GM21515 (cell line): ENCODE data around the gene SLC2A5.

Experiments used
- ATAC-seq: cut with Tn5 transposase; IDR thresholded peaks from one replicate; pipeline ENCODE4 v1.9.1; 2021; ENCODE audit not compliant: unreplicated experiment

The SLC2A5 gene

DNA sequence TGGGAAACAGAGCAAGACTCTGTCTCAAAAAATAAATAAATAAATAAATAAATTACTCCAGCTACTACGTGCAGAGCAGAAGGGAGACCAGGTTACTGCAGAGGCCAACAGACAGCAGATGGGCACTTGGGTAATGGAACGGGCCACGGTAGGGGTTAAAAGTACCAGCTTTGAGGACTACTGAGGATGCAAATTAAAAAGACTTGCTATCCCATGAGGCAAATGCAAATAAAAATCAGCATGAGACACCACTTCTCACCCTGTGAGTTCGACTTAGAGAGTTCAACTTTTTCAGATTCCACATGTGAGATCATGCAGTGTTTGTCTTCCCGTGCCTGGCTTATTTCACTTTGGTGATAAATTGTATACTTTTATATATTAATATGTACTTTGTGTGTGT lies 6.6 kb downstream of the SLC2A5 start:
- no peak for ATAC-seq

DNA sequence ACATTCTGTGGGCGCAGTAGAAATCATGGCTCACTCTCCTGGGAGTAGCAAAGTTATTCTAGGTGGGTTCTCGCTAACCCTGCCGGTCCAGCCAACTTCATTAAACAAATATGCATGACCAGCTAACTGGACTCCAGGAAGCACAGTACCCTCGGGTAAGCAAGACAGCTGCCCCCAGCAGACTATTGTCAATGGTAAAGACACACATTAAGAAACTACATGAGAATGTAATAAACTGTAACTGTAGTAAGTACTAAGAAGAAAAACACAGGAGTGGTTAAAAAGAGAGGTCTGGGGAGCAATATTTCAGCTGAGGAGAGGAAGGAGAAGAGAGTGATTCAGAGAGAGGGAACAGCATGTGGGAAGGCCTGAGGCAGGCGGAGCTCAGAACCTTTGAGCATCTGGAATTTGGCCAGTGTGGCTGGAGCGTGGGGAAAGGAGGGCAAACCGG lies 7.4 kb downstream of the SLC2A5 start:
- no peak for ATAC-seq

DNA sequence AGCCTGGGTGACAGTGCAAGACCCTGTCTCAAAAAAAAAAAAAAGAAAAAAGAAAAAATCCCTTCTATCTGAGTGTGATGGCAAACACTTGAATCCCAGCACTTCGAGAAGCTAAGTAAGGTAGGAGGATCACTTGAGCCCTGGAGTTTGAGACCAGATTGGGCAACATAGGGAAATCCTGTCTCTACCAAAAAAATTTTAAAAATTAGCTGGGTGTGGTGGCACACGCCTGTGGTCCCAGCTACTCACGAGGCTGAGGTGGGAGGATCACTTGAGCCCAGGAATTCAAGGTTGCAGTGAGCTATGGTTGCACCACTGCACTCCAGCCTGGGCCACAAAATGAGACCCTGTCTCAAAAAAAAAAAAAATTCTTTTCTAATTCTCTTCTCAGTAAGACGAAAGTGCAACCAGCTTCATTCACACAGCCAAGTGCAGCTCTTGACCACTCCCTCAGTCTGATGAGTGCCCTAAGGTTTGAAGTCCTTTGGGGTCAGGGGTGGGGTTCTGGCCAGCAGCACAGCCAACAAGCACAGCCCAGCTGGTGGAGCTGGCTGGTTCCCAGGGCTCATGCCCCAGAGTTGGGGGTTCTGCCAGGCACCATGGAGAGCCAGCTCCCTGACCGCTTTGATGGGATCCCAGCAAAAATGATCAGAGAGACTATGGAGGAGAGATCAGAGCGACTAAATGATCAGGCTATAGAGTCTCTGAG lies 8.0 kb downstream of the SLC2A5 start:
- ATAC-seq, result no peak

DNA sequence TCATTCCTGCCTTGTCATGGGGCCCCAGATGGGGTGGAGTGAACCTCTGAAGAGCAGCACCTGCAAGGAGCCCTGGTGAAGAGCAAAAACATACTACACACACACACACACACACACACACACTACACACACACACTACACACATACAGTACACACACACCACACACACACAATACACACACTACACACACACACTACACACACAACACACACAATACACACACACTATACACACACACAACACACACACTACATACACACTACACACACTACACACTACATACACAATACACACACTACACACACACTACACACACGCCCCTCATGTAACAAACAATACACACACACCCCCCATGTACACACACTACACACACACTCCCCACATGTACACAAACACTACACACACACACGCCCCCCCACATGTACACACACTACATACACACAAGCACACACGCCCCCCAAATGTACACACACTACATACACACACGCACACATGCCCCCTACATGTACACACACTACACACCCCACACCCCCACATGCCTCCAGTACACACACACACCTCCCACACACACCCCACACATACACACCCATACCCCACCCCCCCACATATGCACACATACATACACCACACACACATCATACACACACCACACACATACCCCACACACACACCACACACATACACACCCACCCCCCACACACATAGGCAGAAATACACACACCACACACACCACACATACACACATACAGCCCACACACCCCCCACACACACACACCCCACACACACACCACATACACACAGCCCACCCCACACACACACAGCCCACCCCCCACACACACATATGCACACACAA lies 9.3 kb downstream of the SLC2A5 start:
- no peak for ATAC-seq

DNA sequence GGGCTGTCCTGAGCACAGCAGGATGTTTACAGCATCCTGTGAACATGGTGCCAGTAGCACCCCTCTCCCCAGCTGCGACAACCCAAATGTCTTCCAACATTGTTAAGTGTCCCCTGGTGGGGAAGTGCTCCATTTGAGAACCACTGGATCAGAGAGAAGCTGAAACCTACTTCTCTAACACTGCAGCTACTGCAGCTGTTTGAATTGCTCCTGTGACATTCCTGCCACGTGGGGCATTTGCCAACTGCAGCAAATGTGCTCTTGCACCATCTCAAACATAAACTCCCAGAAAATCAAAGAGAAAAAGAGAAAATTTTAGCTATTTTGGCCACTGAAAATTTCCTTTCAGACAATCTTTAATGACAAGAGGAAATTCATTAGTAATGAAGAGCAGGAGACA lies 11.0 kb downstream of the SLC2A5 start:
- no peak for ATAC-seq

DNA sequence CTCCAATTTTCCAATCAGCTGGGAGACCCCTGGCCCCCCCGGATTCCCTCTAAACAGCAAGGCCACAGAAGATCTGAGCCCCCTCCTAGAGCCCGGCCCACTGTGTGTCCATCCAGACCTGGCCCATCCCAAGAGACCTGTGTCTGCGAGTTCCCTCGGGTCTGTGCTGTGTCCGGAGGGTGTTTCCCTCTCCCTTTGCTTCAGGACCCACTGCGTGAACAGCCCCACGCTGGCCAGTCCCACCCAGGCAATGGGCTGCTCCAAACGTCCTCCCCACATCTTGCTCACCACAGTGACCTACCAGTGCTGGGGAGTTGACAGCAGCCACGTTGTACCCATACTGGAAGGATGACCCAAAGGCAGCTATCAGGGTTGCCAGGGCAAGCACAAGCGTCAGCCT lies 11.6 kb downstream of the SLC2A5 start:
- ATAC-seq, result no peak

DNA sequence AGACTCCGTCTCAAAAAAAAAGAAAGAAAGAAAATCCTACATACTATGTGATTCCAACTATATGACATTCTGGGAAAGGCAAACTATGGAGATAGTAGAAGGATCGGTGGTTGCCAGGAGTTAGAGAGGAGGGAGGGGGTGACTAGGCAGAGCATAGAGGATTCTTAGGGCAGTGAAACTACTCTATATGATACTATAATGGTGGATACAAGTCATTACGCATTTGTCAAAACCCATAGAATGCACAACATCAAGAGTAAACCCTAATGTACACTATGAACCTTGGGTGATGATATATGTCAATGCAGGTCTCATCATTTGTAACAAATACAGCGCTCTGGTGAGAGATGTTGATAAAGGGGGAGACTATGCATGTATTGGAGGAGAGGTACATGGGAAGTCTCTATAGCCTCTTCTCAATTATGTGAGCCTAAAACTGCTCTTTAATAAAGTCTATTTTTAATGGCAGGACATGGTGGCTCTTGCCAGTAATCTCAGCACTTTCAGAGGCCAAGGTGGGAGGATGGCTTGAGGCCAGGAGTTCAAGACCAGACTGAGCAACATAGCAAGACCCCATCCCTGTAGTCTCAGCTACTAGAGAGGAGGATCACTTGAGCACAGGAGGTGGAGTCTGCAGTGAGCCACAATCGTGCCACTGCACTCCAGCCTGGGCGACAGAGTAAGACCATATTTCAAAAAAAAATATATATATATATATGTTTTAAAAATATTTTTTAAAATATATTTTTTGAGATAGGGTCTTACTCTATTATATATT lies 17.0 kb downstream of the SLC2A5 start:
- no peak for ATAC-seq

DNA sequence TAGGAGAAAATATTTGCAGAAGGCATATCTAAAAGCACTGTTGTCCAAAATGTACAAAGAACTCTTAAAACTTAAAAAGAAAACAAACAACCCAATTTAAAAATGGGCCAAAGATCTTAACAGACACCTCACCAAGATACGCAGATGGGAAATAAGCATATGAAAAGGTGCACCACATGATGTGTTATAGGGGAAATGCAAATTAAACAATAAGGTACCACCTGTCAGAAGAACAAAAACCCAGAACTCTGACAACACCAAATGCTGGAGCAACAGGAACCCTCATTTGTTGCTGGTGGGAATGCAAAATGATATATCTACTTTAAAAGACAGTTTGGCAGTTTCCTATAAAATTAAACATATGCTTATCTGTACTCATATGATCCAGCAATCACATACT lies 18.1 kb downstream of the SLC2A5 start:
- ATAC-seq, result no peak

DNA sequence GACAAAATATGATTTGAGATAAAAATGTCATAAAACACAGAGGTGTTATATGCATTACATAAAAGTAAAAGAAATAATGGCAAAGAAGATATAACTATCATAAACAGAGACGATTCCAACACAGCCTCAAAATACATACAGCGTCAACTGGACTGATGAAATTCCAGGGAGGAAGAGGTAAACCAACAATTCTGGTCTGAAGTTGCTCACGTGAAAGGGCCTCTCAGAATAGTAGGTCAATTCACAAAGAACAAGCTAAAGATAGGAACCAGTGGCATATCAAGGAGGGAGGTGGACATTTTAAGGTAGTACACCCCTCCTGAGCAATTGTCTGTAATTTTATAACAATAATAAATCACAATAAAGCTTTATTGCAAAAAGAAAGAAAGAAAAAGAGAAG lies 18.6 kb downstream of the SLC2A5 start:
- ATAC-seq, result no peak

DNA sequence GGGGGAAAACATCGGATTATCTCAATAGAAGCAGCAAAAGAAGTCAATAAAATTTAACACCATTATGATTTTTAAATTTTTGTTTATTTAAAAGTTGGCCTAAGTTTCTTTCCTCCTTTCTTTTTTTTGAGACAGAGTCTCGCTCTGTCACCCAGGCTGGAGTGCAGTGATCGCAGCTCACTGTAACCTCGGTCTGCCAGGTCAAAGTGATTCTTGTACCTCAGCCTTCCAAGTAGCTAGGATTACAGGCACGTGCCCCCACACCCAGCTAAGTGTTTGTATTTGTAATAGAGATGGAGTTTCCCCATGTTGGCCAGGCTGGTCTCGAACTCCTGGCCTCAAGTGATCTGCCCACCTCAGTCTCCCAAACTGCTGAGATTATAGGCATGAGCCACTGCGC lies 20.9 kb downstream of the SLC2A5 start:
- no peak for ATAC-seq

DNA sequence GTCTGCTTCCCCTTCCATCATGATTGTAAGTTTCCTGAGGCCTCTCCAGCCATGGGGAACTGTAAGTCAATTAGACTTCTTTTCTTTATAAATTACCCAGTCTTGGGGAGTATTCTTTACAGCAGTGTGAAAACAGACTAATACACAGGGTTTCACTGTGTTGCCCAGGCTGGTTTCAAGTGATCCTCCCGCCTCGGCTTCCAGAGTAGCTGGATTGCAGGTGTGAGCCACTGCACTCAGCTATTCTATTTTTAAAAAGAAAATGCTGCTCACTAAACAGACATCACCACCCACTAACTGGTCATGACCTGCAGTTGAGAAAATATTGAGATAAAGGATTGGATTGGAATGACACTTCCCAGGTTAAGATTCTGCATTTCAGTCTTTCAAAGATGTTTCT lies 22.4 kb downstream of the SLC2A5 start:
- ATAC-seq, result no peak

DNA sequence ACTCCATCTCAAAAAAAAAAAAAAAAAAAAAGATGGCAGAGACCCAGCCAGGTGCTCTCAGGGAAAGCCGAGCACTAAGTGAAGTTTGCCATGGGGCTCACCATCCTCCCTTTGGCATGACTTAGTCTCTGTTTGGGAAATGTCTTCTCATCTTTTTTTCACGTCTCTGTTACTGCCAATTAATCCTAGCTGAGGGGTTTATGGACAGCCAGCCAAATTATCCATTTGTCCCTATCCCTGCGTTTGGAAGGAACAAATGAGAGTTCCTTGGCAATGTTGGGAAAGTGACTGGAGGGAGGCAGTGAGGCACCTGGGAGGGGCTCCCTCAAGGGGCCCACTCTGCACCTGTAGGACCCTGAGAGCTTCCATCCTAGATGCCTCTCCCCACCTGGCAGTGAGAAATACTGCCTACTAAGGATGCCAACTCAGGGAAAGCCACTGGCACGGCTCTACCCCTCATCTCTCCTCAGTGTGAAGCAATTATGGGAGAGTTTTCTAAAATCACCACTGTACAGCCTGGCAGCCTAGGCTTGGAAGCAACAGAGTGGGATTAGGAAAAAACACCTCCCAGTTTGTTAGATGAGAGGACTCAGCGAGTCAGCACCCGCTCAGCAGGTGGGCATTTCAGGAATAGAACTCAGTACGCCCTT lies 23.4 kb downstream of the SLC2A5 start:
- no peak for ATAC-seq

DNA sequence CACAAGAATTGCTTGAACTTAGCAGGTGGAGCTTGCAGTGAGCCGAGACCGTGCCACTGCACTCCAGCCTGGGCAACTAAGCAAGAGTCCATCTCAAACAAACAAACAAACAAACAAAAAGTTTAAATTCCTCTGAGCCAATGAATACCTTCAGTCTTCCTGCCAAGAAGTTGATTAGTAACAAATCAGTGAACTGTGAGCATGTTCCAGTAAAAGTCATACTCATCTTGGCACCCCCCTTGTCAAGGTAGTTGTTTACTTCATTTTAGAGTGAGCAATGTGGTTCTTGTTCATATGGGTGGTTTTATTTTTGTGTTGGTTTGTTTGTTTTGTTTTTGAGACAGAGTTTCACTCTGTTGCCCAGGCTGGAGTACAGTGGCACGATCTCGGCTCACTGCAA lies 25.2 kb downstream of the SLC2A5 start:
- no peak for ATAC-seq

DNA sequence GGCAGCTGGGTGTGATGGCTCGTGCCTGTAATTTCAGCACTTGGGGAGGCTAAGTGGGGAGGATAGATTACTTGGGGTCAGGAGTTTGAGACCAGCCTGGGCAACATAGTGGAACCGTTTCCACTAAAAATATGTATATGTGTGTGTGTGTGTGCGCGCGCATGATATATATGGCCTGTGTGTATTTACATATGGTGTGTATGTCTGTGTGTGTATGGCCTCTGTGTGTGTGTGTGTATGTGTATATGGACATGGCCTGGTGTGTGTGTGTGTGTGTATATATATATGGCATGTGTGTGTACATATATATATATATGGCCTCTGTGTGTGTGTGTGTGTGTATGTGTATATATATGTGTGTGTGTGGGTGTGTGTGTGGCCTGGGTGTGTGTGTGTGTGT lies 27.2 kb downstream of the SLC2A5 start:
- no peak for ATAC-seq

DNA sequence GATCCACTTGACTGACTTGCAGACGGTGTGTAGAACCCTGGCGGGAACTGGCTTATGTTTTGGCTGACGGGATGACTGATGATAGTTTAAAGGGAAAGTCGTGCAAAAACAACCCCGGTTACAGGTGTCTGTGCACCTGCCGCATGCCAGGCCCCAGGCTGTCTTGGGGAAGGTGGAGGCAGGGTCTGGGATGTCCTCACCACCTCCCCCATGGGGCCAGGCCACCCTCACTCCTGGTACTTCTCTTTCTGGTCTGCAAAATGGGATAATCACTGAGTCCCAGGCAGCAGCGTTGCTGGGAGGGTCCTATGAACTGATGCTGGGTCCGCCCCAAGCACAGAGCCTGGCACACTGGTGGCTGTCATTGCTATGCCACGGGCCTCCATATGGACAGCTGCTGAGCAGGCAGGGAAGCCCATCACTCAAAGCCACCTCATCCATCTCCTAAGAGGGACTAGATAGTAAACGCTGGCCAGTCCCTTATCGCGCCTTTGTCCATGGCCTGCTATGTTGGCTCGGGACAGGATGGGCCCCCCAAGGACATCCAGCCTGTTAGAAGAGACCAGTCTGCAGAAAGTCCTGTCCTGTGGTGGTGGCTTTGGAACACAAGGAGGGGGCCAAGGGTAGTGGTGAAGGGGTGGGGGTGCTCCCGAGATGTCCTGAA lies 28.2 kb downstream of the SLC2A5 start:
- no peak for ATAC-seq

DNA sequence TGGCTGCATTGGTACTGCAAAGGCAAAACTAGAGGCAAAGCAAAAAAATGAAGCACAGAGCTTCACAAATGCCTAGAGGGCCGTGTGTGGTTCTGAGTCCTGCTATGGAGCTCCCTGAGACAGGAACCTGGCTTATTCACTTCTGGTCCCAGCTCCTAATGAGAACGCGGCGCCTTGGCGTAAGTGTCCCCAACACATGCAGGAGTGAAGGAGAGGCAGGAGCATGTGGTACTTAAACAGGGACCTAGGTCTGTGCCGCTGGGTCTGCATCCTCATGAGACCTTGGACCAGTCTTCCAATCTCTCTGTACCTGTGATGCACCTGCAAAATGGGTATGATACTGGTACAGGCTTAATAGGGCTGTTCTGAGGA lies 28.8 kb downstream of the SLC2A5 start:
- ATAC-seq, result no peak

DNA sequence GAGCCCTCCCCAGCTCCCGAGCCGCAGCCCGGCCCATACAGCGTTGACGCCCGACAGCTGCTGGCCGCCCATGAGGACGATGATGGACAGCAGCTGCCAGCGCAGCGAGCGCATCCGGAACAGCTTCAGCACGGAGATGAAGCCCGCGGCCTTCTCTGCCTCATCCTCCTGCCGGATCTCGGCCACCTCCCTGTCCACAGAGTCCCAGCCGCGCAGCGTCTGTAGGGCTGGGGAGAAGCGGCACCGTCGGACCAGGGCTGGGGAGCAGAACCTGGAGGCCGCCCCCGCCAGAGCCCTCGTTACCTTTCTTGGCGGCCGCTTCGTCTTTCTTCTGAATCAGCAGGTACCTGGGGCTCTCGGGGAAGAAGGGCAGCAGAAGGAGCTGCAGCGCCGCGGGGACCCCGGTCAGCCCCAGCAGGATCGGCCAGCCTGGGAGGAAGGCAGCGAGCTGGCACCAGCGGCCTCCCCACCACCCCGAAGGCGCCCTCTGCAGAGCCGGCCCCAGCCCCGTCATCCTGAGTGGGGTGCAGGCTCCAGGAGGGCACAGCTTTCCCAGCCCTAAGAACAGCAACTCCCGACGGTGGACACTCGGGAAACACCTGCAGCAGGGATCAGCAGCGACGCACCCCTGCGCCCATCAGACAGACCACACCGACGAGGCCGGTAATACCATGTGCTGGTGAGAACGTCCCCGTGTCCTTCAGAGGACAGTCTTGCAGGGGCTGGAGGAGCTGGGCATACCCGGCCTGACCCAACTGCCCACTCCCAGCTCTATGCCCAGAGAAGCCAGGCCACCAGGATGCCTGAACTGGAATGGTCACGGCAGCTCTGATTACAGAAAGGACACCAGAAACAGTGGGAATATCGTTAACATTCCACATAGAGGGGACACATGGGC lies 29.4 kb downstream of the SLC2A5 start:
- no peak for ATAC-seq

DNA sequence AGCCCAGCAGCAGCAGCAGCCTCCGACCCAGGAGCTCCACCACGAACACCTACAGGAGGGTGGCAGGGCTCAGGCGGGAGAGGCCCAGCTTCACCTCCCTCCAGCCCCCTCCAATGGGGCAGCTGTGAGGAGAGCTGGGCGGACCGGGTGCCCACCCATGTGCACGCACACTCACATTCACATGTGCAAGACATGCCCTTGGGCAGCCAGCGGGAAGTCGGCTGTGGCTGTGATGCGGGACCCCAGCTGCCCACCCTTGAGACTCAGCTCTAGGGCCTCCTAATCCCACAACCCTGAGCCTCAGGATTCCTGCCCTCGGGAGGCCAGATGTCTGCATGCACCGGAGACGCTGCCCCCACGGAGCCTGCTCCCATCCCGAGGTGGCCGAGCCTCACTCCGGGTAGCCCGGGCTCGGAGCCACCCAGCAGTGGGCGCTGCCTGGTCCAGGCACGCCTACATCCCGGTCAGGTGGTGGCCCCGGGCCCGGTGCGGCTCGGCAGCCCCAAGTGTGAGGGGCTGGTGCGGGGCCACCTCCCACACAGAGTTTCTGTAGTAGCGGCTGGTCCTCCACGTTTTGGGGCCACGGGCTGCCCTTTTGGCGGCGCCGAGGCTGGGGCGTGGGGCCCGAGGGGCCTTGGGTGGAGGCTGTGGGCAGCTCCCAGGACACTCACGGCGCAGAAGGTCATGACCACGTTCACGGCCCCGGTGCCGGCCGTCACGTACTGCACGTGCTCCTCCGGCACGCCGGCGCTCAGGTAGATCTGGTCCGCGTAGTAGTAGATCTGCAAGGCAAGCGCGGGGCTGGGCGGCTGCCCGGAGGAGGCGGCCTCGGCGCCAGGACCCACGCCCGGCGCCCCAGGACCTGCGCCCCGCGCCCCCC lies 30.3 kb downstream of the SLC2A5 start:
- no peak for ATAC-seq

DNA sequence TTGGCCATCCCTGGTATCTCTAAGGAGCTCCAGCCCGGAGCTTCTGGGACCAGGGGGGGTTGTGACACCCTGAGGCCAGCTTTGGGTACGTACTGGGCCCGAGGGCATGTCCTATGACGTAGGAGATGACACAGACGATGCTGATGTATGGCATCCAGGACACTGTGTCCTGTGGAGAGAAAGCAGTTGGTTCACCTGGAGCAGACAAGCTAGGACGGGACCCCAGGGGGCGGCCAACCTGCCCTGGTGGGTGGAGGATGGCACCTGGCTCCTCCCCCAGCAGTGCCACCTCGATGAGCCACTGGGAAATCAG lies 31.1 kb downstream of the SLC2A5 start:
- no peak for ATAC-seq
